SK-N-SH (cell line): ENCODE data around the gene EIF4G1. TPM values are rescaled to one million over a fixed set of nuclear protein-coding genes. Genes with fewer than 3 reads are reported as not detected.

Source experiments
- CTCF ChIA-PET: fragments of 300-600, 350-600 bp; formaldehyde crosslinking; extraction: SDS; loops from one replicate; lab custom pipeline; 2021; lab: Yijun Ruan, JAX
- POLR2A ChIA-PET: fragments of 350-600 bp; sonication (Branson Sonifier 250); formaldehyde crosslinking; extraction: SDS; loops from one replicate; lab custom pipeline; 2020; ENCODE audit warnings: antibody characterized with exemption, inconsistent platforms; lab: Yijun Ruan, JAX
- DNase-seq: peaks from one replicate; pipeline ENCODE4 v3.0.0; 2012
- H2AFZ ChIP-seq: fragments of 200-600 bp; sonication (generic); 2 replicates; pipeline ENCODE4 v1.8.1; 2016; ENCODE audit warnings: antibody characterized with exemption, mild to moderate bottlenecking, low read depth
- H3F3A ChIP-seq: fragments of 200-600 bp; sonication (generic); replicated peaks from 2 replicates; pipeline ENCODE3; 2016; ENCODE audit warnings: antibody characterized with exemption, mild to moderate bottlenecking; ENCODE audit not compliant: insufficient read depth
- H3K27ac ChIP-seq, 2 experiments: fragments of 200-500 bp in 1 of 2; fragments of 200-600 bp in 1 of 2; sonication (Bioruptor generic) in 1 of 2; sonication (generic), shearing (Covaris generic) in 1 of 2; 2 replicates each; pipeline versions ENCODE4 v1.5.1 to v1.6.1; 2014 to 2016; ENCODE audit warnings: low read depth in 2 of 2, inconsistent platforms in 1 of 2, low read length in 1 of 2, mild to moderate bottlenecking in 1 of 2, mixed read lengths in 1 of 2
- H3K27me3 ChIP-seq: fragments of 200-600 bp; sonication (generic), shearing (Covaris generic); 2 replicates; pipeline ENCODE4 v1.6.1; 2016; ENCODE audit warnings: mixed run types; ENCODE audit not compliant: insufficient read depth
- H3K36me3 ChIP-seq, 2 experiments: fragments of 200-500 bp in 1 of 2; fragments of 200-600 bp in 1 of 2; sonication (Bioruptor generic) in 1 of 2; sonication (generic) in 1 of 2; replicated peaks in 1 of 2; 2 replicates each; pipeline versions ENCODE3 to v1.5.1; 2014 to 2016; ENCODE audit warnings: low read length in 1 of 2, mild to moderate bottlenecking in 1 of 2; ENCODE audit not compliant: insufficient read depth in 2 of 2, control insufficient read depth in 1 of 2
- H3K4me1 ChIP-seq, 2 experiments: fragments of 200-500 bp in 1 of 2; fragments of 200-600 bp in 1 of 2; sonication (Bioruptor generic) in 1 of 2; sonication (generic), shearing (Covaris generic) in 1 of 2; 2 replicates each; pipeline versions ENCODE4 v1.5.1 to v1.6.1; 2014 to 2016; ENCODE audit warnings: low read depth in 1 of 2, low read length in 1 of 2, mixed run types in 1 of 2; ENCODE audit not compliant: insufficient read depth in 2 of 2, control insufficient read depth in 1 of 2
- H3K4me2 ChIP-seq: fragments of 200-600 bp; sonication (generic), shearing (Covaris generic); 2 replicates; pipeline ENCODE4 v1.6.1; 2017; ENCODE audit warnings: mixed run types
- H3K4me3 ChIP-seq, 2 experiments: fragments of 200-500 bp in 1 of 2; fragments of 200-600 bp in 1 of 2; sonication (Bioruptor generic) in 1 of 2; sonication (generic), shearing (Covaris generic) in 1 of 2; 2 replicates each; pipeline versions ENCODE4 v1.5.1 to v1.8.1; 2014 to 2016; ENCODE audit warnings: low read depth in 2 of 2, inconsistent platforms in 1 of 2, low read length in 1 of 2, mild to moderate bottlenecking in 1 of 2, mixed read lengths in 1 of 2, moderate library complexity in 1 of 2
- H3K79me2 ChIP-seq: fragments of 200-600 bp; sonication (generic); 2 replicates; pipeline ENCODE4 v1.8.1; 2017; ENCODE audit warnings: mild to moderate bottlenecking; ENCODE audit not compliant: insufficient read depth
- H3K9ac ChIP-seq: fragments of 200-600 bp; sonication (generic); 2 replicates; pipeline ENCODE4 v1.6.1; 2017; ENCODE audit warnings: mixed run types
- H3K9me2 ChIP-seq: fragments of 200-600 bp; sonication (generic); 2 replicates; pipeline ENCODE4 v1.6.1; 2017; ENCODE audit warnings: mixed run types
- H3K9me3 ChIP-seq: fragments of 200-600 bp; sonication (generic); 2 replicates; pipeline ENCODE4 v1.6.1; 2017; ENCODE audit warnings: mixed run types, mild to moderate bottlenecking, moderate library complexity
- H4K20me1 ChIP-seq: fragments of 200-600 bp; sonication (generic); 2 replicates; pipeline ENCODE4 v1.6.1; 2017; ENCODE audit warnings: mild to moderate bottlenecking, mixed run types; ENCODE audit not compliant: insufficient read depth
- ELF1 ChIP-seq: IDR thresholded peaks from 2 replicates; pipeline ENCODE4 v1.4.0; 2012
- EZH2phosphoT487 ChIP-seq: fragments of 200-600 bp; sonication (generic); IDR thresholded peaks from 2 replicates; pipeline ENCODE4 v1.6.1; 2017; ENCODE audit warnings: low read depth, mixed run types, mild to moderate bottlenecking, antibody characterized with exemption, moderate library complexity, borderline replicate concordance
- FOXJ3 ChIP-seq: sonication (generic); formaldehyde crosslinking; IDR thresholded peaks from 2 replicates; pipeline ENCODE4 v1.5.1; 2020; ENCODE audit warnings: mild to moderate bottlenecking, missing genetic modification reagents
- GABPA ChIP-seq: IDR thresholded peaks from 2 replicates; pipeline ENCODE4 v1.4.0; 2012; ENCODE audit warnings: low read depth, mild to moderate bottlenecking
- JUND ChIP-seq: IDR thresholded peaks from 2 replicates; pipeline ENCODE4 v1.4.0; 2012
- MEF2A ChIP-seq: IDR thresholded peaks from 2 replicates; pipeline ENCODE4 v1.4.0; 2012; ENCODE audit warnings: low read depth, borderline replicate concordance
- MXI1 ChIP-seq: IDR thresholded peaks from 2 replicates; pipeline ENCODE4 v1.6.1; 2012; ENCODE audit warnings: mild to moderate bottlenecking, low read depth, low read length, improper control_type of control experiment
- POLR2AphosphoS5 ChIP-seq: IDR thresholded peaks from 2 replicates; pipeline ENCODE4 v1.6.1; 2012; ENCODE audit warnings: low read depth, low read length
- RXRA ChIP-seq: IDR thresholded peaks from 2 replicates; pipeline ENCODE4 v1.4.0; 2012; ENCODE audit warnings: low read depth, mild to moderate bottlenecking, borderline replicate concordance
- SIN3A ChIP-seq: IDR thresholded peaks from 2 replicates; pipeline ENCODE4 v1.6.1; 2012; ENCODE audit warnings: low read depth, mild to moderate bottlenecking, low read length, moderate library complexity, borderline replicate concordance
- TAF1 ChIP-seq: IDR thresholded peaks from 2 replicates; pipeline ENCODE4 v1.6.1; 2012; ENCODE audit warnings: low read depth, mild to moderate bottlenecking, low read length, moderate library complexity, borderline replicate concordance
- TCF12 ChIP-seq: IDR thresholded peaks from 2 replicates; pipeline ENCODE4 v1.4.0; 2012
- TEAD4 ChIP-seq: IDR thresholded peaks from 2 replicates; pipeline ENCODE4 v1.4.0; 2012; ENCODE audit warnings: mild to moderate bottlenecking, borderline replicate concordance; ENCODE audit not compliant: insufficient read depth
- YY1 ChIP-seq: IDR thresholded peaks from 2 replicates; pipeline ENCODE4 v1.4.0; 2012; ENCODE audit warnings: low read depth, mild to moderate bottlenecking
- ZBTB33 ChIP-seq: IDR thresholded peaks from 2 replicates; pipeline ENCODE4 v1.4.0; 2012; ENCODE audit warnings: low read depth, borderline replicate concordance
- WGBS: methylation state at CpG from one replicate; pipeline ENCODE4 v1.1.6; 2017; ENCODE audit warnings: low lambda C conversion rate; 5-methylcytosine and 5-hydroxymethylcytosine counted together
- polyA plus RNA-seq, 3 experiments: library from polyadenylated mRNA; depleted of rRNA; stranded (reverse); fragments of >200 nt; gene quantifications; 2 replicates each; pipeline ENCODE4 v1.2.3, GENCODE V29; 2012
- TF ChIP-seq, protein P1 (sequence below): fragments of 200-600 bp; sonication (generic); IDR thresholded peaks from 2 replicates; pipeline ENCODE4 v1.6.1; 2017; ENCODE audit warnings: antibody characterized with exemption, mild to moderate bottlenecking, moderate library complexity
- TF ChIP-seq, protein P2 (sequence below): fragments of 150-350 bp; IDR thresholded peaks from 2 replicates; pipeline ENCODE4 v1.6.1; 2016; ENCODE audit warnings: mild to moderate bottlenecking, low read depth, low read length
- TF ChIP-seq, protein P3 (sequence below): IDR thresholded peaks from 2 replicates; pipeline ENCODE4; 2012

The EIF4G1 gene
- polyA plus RNA-seq, 1 of the 3 experiments (the other 2 are of a cell fraction), result 262 TPM

DNA sequence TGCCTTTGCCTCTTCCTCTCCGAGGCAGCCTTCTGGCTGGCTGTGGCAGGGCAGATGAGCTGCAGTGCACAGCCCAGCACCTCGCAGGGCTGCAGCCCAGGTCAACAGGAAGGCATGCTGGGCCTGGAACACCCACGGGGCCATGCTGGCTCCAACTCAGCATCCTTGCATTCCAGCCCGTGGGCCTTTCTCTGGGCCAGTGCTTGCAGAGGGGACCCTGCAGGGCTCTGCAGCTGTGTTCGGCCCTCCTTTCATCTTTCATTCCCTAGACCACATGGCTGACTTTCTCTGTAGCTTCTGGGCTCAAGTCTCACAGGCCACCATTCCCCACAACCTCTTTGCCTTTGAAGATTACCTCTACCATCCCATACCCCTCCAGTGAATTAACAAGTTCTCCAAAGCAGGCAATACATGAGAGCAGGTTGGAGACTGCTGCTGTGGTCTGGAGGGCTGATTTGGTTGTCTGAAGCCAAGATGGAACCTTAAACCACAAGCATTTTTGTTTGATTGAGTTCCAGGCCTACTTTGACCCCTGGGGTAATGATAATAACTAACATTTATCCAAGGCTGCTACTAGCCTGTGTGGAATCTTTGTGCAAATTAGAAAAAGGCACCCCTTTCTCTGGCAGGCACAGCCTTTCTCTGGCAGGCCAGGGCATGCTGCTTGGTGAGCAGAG is 28.9 kb downstream of the EIF4G1 start:
- H3K36me3 ChIP-seq, result peaks cover 0 to 37% of the 10 kb centered on the region in 2 experiments
- no peak overlapping the region for H3K4me3 ChIP-seq
- peaks cover 4% of the 10 kb centered on the region for H3F3A ChIP-seq
- no peaks in the 10 kb centered on the region for H3K9me3 ChIP-seq
- no peaks in the 10 kb centered on the region for H3K27me3 ChIP-seq
- POLR2A ChIA-PET, result no interaction called here
- CTCF ChIA-PET, result interaction anchor here (2.2 to 5.3 kb wide), 2 partner anchors 11 to 38 kb away, joined by 4 to 42 read pairs; no protein-coding TSS in a partner anchor
- 0 out of 2 replicates have a peak, but pooled peaks cover 5% of the 10 kb centered on the region for H4K20me1 ChIP-seq
- peaks cover 8 to 10% of the 10 kb centered on the region in 2 experiments; a peak in 3 of 4 replicates for H3K4me1 ChIP-seq
- no peak for DNase-seq
- peaks cover 38% of the 10 kb centered on the region for H3K79me2 ChIP-seq
- WGBS, result 65% methylated on average over 3 of the region's 5 CpGs
- H3K9ac ChIP-seq, result no peak overlapping the region
- H3K9me2 ChIP-seq, result no peaks in the 10 kb centered on the region
- H3K27ac ChIP-seq, result no peak overlapping the region
- no peak overlapping the region for H3K4me2 ChIP-seq
- no peak overlapping the region for H2AFZ ChIP-seq
- TF ChIP-seq YY1 (no peak), ZBTB33 (no peak), MEF2A (no peak), POLR2AphosphoS5 (no peak), MXI1 (no peak), SIN3A (no peak), RXRA (no peak), TCF12 (no peak), JUND (no peak), TEAD4 (no peak), TAF1 (no peak), FOXJ3 (CRISPR knock-in tag) (no peak), GABPA (no peak), EZH2phosphoT487 (no peak), ELF1 (no peak)
- TF ChIP-seq, protein P1, sequence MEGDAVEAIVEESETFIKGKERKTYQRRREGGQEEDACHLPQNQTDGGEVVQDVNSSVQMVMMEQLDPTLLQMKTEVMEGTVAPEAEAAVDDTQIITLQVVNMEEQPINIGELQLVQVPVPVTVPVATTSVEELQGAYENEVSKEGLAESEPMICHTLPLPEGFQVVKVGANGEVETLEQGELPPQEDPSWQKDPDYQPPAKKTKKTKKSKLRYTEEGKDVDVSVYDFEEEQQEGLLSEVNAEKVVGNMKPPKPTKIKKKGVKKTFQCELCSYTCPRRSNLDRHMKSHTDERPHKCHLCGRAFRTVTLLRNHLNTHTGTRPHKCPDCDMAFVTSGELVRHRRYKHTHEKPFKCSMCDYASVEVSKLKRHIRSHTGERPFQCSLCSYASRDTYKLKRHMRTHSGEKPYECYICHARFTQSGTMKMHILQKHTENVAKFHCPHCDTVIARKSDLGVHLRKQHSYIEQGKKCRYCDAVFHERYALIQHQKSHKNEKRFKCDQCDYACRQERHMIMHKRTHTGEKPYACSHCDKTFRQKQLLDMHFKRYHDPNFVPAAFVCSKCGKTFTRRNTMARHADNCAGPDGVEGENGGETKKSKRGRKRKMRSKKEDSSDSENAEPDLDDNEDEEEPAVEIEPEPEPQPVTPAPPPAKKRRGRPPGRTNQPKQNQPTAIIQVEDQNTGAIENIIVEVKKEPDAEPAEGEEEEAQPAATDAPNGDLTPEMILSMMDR, result no peak
- TF ChIP-seq, protein P2, sequence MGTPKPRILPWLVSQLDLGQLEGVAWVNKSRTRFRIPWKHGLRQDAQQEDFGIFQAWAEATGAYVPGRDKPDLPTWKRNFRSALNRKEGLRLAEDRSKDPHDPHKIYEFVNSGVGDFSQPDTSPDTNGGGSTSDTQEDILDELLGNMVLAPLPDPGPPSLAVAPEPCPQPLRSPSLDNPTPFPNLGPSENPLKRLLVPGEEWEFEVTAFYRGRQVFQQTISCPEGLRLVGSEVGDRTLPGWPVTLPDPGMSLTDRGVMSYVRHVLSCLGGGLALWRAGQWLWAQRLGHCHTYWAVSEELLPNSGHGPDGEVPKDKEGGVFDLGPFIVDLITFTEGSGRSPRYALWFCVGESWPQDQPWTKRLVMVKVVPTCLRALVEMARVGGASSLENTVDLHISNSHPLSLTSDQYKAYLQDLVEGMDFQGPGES, result no peak
- TF ChIP-seq, protein P3, sequence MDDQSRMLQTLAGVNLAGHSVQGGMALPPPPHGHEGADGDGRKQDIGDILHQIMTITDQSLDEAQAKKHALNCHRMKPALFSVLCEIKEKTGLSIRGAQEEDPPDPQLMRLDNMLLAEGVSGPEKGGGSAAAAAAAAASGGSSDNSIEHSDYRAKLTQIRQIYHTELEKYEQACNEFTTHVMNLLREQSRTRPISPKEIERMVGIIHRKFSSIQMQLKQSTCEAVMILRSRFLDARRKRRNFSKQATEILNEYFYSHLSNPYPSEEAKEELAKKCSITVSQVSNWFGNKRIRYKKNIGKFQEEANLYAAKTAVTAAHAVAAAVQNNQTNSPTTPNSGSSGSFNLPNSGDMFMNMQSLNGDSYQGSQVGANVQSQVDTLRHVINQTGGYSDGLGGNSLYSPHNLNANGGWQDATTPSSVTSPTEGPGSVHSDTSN, result no peak
